ENCODE results near the gene AHR.
A peak's percentile ranks its signal among the peaks of the same experiment; 100 is the strongest.

The AHR gene

GRCh38 chr7:17301471-17302456 is 3.3 kb downstream of the AHR start:
- peak in 2 of 10 donors; percentile 27 to 44 for DNase-seq
- intact Hi-C loops (cut with DNase I) = loop anchor here (2.0 to 10.0 kb wide), 3 partner anchors 157 to 346 kb away; no protein-coding TSS in a partner anchor

DNA sequence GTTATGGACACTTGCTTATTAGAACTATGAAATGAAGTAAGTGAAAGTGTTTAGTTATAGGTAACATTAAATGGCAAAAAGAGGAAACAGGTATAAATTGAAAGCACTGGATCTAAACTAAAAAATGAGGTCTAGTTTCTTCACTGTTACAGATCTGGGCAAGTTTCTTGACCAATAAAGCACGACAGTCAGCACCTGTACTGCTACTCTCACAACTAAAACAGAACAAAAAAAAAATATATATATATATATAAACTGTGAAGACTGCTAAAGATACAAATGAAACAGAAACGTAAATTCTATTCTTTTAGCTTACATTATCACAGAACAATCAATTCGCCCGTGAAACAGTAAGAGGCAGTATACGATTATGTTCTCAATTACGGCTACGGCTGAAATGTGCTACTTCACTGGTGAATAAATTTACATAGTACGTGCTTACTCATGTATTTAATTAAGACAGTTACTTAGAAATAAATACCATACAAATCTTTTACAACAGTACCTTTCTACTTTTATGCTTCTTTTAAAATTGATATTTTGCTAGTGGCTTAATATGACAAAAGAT is 4.2 kb downstream of the AHR start:
- intact Hi-C loops (cut with DNase I) = loop anchor here (5.0 to 10.0 kb wide), 2 partner anchors 158 to 345 kb away; no protein-coding TSS in a partner anchor
- DNase-seq = no peak

DNA sequence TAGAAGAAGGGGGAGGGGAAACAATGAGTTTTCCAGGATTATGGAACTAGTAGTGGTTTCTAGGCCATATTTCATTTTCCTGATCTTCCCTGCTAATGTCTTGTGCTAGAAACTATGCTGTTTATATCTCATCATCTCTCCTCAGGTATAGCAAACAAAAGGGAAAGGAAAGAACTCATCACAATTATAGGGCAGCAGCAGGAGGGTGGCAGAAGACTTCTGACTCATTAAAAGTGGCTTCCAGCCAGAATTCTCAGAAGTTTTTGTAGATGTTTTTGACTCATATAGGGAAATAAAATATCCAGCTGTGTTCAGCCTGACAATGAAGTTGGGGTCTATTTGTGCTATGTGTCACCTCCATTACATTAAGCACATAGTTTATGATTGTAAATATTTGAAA is 6.5 kb downstream of the AHR start:
- DNase-seq = no peak
- intact Hi-C loops (cut with DNase I) = loop anchor here (5.0 to 10.0 kb wide), 2 partner anchors 160 to 342 kb away; no protein-coding TSS in a partner anchor

DNA sequence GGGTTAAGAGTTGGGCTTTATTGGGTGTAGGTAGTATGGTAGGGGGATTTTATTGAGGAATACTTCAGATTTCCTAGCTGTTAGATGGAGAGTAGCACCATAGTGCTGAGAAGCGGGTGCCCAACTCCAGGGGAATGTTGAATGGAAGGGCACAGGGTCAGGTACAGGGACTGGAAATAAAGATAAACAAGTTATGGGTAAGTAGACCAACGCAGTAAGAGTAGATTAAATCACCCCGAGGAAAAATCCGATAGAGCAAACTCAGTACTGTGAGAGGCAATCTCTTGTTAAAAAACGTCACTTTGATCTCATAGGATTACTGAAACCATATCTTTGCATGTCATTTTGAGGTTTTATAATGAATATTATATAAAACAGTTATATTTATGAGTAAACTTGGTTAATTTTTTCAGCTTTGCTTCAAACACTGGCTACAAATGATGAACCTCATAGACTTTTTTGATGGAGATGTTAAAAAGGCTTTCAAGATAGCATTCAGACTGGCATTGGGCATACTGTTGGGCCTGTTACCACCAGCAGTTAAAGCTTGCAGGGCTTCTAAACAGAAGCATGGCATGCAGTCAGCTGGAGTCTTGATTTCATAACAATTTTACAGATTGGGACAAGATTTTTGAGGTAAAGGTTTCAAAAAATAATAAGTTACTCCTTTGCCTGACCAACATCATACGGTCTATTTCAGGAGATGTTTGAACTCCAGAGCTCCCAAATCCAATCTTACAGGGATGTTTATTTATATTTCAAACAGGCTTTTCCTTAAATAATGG is 7.1 kb downstream of the AHR start:
- no peak for DNase-seq
- intact Hi-C loops (cut with DNase I) = loop anchor here (10.0 kb wide), 1 partner anchor 161 kb away; no protein-coding TSS in a partner anchor

- intact Hi-C loops (cut with DNase I) = loop anchor here (10.0 kb wide), 1 partner anchor 162 kb away; no protein-coding TSS in a partner anchor
- DNase-seq = no peak
Observed at GRCh38 chr7:17307000-17307399, 8.5 kb downstream of the AHR start.

DNA sequence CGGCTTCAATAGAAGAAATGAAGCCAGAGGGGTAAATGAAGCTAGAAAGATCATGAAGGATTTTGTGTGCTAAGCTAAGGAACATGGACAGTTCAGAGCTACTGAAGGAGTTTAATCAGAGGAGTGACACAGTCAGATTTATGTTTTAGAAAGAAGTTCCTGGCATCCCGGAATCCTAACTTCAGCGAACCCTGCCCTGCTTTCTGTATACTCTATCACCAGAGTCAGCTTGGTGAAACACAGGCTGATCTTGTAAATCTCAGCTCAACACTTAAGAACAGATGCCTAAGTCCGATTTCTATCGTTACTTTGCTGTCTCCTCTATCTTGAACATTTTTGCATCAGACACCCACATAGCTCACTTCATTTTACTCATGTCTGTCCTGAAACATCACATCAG is 9.1 kb downstream of the AHR start:
- DNase-seq = no peak
- intact Hi-C loops (cut with DNase I) = loop anchor here (10.0 kb wide), 1 partner anchor 163 kb away; no protein-coding TSS in a partner anchor

- DNase-seq = no peak
- intact Hi-C loops (cut with DNase I) = loop anchor here (10.0 kb wide), 1 partner anchor 163 kb away; no protein-coding TSS in a partner anchor
Observed at GRCh38 chr7:17307969-17308648, 9.7 kb downstream of the AHR start.

GRCh38 chr7:17311194-17311593 is 12.7 kb downstream of the AHR start:
- DNase-seq = no peak
- intact Hi-C loops (cut with DNase I) = no loop called here

DNA sequence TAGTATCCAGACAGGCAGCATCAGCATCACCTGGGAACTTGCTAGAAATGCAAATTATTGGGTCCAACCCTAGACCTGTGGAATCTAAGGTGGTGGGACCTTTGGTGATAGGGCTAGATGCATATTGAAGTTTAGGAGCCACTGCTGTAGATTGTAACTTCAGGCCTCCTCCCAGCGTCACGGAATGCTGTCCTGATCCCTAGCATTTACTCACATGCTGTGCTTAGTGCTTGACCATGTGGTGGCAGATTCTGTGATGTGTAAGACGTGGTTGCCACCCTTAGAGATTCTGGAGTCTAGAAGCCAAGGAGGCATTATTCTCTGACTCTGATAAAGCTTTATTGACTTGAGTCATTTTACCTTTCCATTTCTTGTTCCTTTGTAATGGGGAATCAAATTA is 13.5 kb downstream of the AHR start:
- intact Hi-C loops (cut with DNase I) = no loop called here
- peak in 1 of 10 donors; percentile 40 for DNase-seq

DNA sequence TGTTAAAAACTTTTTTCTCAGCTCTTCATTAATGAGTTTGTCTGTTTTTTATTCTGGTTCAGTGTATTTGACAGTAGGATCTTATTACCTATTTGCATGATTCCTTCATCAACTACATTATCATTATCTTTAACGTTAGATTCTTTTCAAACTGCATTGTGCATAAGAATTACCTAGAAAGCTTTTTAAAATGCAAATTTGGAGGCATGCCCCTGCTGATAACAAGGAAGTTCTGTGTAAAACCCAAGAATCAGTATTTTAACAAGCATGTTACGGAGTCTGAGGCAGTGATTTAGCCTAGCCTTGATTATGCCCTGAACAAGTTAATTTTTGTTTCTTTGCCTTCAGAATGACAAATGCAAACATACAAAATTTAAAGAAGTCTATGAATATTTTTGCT is 14.2 kb downstream of the AHR start:
- no peak for DNase-seq
- intact Hi-C loops (cut with DNase I) = no loop called here

- intact Hi-C loops (cut with DNase I) = no loop called here
- no peak for DNase-seq
Observed at GRCh38 chr7:17313194-17313593, 14.7 kb downstream of the AHR start.

DNA sequence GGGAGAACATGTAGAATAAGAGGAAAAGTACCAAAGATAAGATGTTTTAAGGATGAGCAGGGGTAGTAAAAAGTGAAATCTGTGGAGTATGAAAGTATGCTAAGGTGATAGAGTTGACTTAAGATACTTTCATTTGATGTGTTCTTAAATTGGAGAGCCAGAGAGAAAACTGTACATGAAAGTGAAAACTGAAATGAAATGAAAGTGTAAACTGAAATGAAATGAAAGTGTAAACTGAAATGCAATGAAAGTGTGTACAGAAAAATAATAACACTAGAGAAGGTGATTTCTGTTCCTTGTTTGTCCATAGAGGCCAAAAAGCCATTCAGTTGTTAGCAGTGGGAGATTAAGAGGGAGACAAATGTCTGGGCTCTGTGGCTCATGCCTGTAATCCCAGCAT is 17.5 kb downstream of the AHR start:
- intact Hi-C loops (cut with DNase I) = no loop called here
- no peak for DNase-seq

DNA sequence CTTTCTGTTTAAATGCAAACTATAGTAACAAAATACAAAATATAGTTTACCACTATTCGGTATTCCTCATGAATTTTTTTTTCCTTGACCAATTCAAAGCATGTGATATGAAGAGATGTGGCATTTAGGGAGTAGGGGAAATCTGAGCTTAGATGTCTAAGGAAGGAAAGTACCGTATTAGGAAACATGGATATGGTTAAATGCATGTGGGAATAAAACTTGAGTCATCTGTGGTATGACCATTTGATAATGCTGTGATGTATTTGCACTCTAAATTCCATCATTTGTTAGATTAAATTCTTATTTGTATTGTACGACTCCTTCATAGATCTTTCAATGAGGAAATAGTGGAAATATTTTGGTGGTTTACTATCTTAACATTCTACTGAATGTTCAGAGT is 19.7 kb downstream of the AHR start:
- intact Hi-C loops (cut with DNase I) = no loop called here
- DNase-seq = no peak

DNA sequence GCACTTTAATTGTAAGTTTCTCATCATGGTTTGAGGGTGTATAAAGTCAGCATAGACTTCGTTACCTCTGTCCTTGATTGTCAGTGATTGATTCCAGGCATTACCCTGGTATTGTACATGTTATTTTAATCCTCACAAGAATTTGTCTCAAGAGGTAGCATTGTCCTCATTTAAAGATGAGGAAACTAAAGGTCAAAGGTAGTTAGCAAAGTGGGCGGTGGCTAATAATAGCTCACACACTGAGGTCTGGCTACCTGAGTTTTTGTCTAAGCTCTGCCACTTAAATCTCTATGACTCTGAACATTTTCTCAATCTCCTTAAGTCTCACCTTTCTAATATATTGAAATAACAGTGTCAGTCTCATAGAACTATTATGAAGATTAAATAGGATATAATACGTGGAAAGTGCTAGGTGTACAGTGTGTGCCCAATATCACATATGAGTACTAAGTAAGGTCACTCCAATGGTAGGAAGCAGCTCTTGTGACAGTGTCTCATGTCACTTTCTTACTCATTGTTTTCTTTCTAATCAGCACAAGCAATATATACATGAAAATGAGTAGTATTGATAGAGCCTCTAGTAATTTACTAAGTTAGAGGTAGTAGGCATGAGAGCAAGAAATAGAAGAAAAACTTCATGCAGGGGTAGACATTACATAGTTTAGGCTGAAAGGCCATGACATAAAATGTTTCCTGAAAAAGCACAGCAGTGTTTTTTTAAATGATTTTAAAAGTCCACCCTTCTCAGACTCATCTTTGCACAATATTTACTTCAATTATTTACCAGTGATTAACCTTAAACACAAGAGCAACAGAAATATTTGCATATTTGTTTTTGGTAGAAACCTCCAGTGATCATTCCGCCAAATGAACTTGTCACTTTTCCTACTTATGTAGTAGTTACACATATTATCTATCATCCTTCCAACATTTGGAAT is 21.0 kb downstream of the AHR start:
- intact Hi-C loops (cut with DNase I) = no loop called here
- DNase-seq = no peak

DNA sequence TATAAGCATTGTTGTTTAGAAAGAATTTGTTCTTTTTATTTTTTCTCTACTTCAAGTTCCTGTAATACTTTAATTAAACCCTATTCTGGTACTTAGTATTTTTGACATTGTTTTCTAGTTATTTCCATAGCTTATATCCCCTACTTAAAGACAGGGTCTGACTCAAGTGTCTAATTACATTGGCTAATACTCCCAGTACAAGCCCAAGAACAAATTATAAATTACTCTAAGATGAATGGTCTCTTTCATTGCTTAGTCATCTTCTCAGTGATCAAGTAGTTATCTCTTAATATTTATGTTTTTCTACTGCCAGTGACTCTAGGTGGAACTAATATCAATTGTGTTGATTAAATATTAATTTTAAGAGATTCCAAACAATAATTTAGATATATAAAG is 21.6 kb downstream of the AHR start:
- intact Hi-C loops (cut with DNase I) = no loop called here
- DNase-seq = no peak

- no peak for DNase-seq
- intact Hi-C loops (cut with DNase I) = no loop called here
Observed at GRCh38 chr7:17320657-17321056, 22.2 kb downstream of the AHR start.

DNA sequence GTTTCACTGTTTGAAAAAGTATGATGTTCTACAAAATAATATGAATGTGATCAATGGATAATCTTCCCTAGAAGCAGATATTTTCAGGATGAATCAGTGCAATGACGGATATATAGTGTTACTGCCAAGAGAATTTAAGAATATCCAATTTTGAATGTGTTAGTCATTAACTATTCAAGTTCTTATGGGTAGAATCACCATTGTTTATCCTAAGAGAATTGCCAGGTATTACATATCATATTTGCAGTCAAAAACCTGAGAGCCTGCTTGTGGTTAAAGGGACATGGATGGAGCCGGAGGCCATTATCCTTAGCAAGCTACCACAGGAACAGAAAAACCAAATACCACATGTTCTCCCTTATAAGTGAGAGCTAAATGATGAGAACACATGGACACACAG is 26.9 kb downstream of the AHR start:
- intact Hi-C loops (cut with DNase I) = no loop called here
- DNase-seq = no peak

DNA sequence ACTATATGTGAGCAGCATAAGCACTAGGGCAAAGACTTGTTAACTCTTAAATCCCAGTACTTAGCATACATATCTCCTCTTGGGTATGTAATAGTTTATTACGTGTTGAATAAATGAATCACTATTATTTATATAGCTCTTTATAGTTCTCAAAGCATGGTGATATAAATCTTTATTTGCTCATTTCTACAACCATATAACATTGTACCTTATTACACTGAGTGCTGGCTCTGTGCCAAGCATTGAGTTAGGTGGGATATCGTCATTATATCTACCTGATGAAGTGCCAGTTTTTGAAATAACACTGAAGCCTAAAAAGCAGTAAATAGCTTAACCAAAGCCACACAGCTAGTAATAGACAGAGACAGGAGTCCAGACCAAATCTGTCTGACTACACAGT is 27.9 kb downstream of the AHR start:
- intact Hi-C loops (cut with DNase I) = no loop called here
- DNase-seq = no peak

- no peak for DNase-seq
- intact Hi-C loops (cut with DNase I) = no loop called here
Observed at GRCh38 chr7:17328641-17329040, 30.2 kb downstream of the AHR start.
